OCI-LY7 (cell line): ENCODE measurements around the gene CHGA. TPM values are rescaled to one million over a fixed set of nuclear protein-coding genes. Genes with fewer than 3 reads are reported as not detected.

Experiments used
- BruUV-seq: library from RNA; stranded (reverse); fragments of 400-500 nt; replicated peaks from 2 replicates; lab custom pipeline; 2021; lab: Mats Ljungman, UMichigan
- CTCF ChIA-PET: fragments of 300-600 bp; sonication (Branson Sonifier 250); formaldehyde crosslinking; loops from one replicate; lab custom pipeline; 2022; ENCODE audit warnings: antibody characterized with exemption; ENCODE audit not compliant: unreplicated experiment; lab: Charles Lee
- POLR2A ChIA-PET: fragments of 300-600 bp; sonication (Branson Sonifier 250); formaldehyde crosslinking; loops from one replicate; lab custom pipeline; 2022; ENCODE audit warnings: antibody characterized with exemption; lab: Charles Lee
- DNase-seq: peaks from one replicate; pipeline ENCODE4 v3.0.0-alpha.2; 2015; ENCODE audit warnings: low spot score
- H2AFZ ChIP-seq: fragments of 200-600 bp; sonication (generic), shearing (Covaris generic); 2 replicates; pipeline ENCODE4 v1.6.1; 2014; ENCODE audit warnings: mild to moderate bottlenecking, antibody characterized with exemption, low read length, moderate library complexity
- H3K27ac ChIP-seq: fragments of 200-600 bp; sonication (generic); 2 replicates; pipeline ENCODE4 v1.5.1; 2014; ENCODE audit warnings: mixed run types, low read depth, mild to moderate bottlenecking, moderate library complexity, low read length, inconsistent platforms; ENCODE audit not compliant: poor library complexity, severe bottlenecking
- H3K36me3 ChIP-seq: fragments of 200-600 bp; sonication (generic); 2 replicates; pipeline ENCODE4 v1.6.1; 2014; ENCODE audit warnings: mild to moderate bottlenecking, antibody characterized with exemption, low read length, moderate library complexity, mixed read lengths; ENCODE audit not compliant: insufficient read depth
- H3K4me1 ChIP-seq: fragments of 200-600 bp; sonication (generic); 2 replicates; pipeline ENCODE4 v1.5.1; 2014; ENCODE audit warnings: mild to moderate bottlenecking, low read length; ENCODE audit not compliant: insufficient read depth, poor library complexity, severe bottlenecking
- H3K4me2 ChIP-seq: fragments of 200-600 bp; sonication (generic); 2 replicates; pipeline ENCODE4 v1.6.1; 2014; ENCODE audit warnings: mild to moderate bottlenecking, low read length
- H3K4me3 ChIP-seq: fragments of 200-600 bp; sonication (generic); 2 replicates; pipeline ENCODE4 v1.5.1; 2014; ENCODE audit warnings: mild to moderate bottlenecking, low read depth, low read length; ENCODE audit not compliant: poor library complexity, severe bottlenecking
- H3K79me2 ChIP-seq: fragments of 200-600 bp; sonication (generic); 2 replicates; pipeline ENCODE4 v1.6.1; 2016; ENCODE audit warnings: low read depth, mild to moderate bottlenecking, low read length, moderate library complexity, mixed read lengths; ENCODE audit not compliant: insufficient read depth
- H3K9me2 ChIP-seq: fragments of 200-600 bp; sonication (generic); 2 replicates; pipeline ENCODE4 v1.6.1; 2016; ENCODE audit warnings: mild to moderate bottlenecking, low read length, mixed read lengths; ENCODE audit not compliant: insufficient read depth
- H3K9me3 ChIP-seq: fragments of 200-600 bp; sonication (generic); 2 replicates; pipeline ENCODE4 v1.6.1; 2014; ENCODE audit warnings: mild to moderate bottlenecking, mixed run types, low read length, mixed read lengths
- H4K20me1 ChIP-seq: fragments of 200-600 bp; sonication (generic); 2 replicates; pipeline ENCODE4 v1.6.1; 2014; ENCODE audit warnings: mild to moderate bottlenecking, antibody characterized with exemption, low read length, moderate library complexity, mixed read lengths; ENCODE audit not compliant: insufficient read depth
- EZH2phosphoT487 ChIP-seq: fragments of 200-600 bp; sonication (generic); IDR thresholded peaks from 2 replicates; pipeline ENCODE4 v1.6.1; 2018; ENCODE audit warnings: low read depth, borderline replicate concordance, mild to moderate bottlenecking, mixed run types, antibody characterized with exemption, low read length, moderate library complexity, mixed read lengths
- intact Hi-C: fragments of 100-400 bp; cut with micrococcal nuclease; formaldehyde crosslinking; loops from one replicate; pipeline ENCODE4 v1.10.0; 2022; ENCODE audit not compliant: unreplicated experiment
- total RNA-seq, 2 experiments: library from RNA; depleted of rRNA in 1 of 2; stranded (reverse); fragments of >200 nt in 1 of 2; shearing (Covaris generic) in 1 of 2; gene quantifications; 2 replicates each; pipeline ENCODE4 v1.2.3, GENCODE V29; 2014 to 2022
- TF ChIP-seq, protein P1 (sequence below): fragments of 200-600 bp; sonication (generic); conservative IDR thresholded peaks from 2 replicates; pipeline ENCODE4 v1.5.1; 2014; ENCODE audit warnings: mild to moderate bottlenecking, antibody characterized with exemption, low read length, moderate library complexity, mixed read lengths

The CHGA gene
- total RNA-seq, 2 experiments from 2014 or later: 0.57 TPM; not detected in 1

DNA sequence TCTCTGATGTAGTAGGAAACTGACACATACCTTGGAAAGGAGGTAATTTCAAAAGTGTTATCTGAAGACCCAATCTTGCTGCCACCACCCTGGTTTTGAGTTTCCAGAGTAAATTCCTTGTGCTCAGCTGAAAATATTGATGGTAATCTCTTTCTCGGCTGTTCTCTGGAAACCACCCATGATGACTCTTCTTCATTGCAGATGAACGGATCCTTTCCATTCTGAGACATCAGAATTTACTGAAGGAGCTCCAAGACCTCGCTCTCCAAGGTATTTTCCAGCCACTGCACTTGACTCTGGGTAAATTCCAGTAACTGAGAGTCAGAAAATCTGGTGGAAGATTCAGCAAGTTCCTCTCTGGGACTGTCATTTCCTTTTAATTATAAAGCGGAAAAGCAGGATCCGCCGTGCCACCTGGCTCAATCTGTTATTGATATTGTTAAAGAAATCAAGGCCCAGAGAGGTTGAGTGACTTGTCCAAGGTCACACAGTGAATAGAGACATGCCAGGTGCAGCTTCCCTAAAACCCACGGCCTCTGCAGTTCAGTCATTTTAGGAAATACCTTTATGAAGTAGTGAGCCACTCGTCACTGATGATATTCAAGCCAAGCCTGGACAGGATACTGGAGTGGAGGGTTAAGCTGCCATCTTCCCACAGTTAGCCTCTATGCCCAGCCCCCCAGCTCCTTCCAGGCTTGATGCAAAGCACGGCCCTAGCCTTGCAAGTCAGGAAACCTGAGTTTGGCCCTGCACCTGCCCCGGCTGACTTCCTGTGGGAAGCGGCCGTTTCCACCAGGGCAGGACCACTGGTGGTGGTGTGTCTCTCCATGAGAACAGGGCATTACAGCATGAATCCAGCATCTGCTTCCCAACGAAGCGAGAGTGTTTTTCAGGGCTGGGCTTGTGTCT, 4.7 kb downstream of the CHGA start:
- no TSS peak for BruUV-seq
- H3K27ac ChIP-seq: no peak overlapping the region
- H3K4me2 ChIP-seq: peak overlapping the region; percentile 30
- no peaks in the 10 kb centered on the region for H3K9me2 ChIP-seq
- H3K9me3 ChIP-seq: no peaks in the 10 kb centered on the region
- TF ChIP-seq, protein P1, sequence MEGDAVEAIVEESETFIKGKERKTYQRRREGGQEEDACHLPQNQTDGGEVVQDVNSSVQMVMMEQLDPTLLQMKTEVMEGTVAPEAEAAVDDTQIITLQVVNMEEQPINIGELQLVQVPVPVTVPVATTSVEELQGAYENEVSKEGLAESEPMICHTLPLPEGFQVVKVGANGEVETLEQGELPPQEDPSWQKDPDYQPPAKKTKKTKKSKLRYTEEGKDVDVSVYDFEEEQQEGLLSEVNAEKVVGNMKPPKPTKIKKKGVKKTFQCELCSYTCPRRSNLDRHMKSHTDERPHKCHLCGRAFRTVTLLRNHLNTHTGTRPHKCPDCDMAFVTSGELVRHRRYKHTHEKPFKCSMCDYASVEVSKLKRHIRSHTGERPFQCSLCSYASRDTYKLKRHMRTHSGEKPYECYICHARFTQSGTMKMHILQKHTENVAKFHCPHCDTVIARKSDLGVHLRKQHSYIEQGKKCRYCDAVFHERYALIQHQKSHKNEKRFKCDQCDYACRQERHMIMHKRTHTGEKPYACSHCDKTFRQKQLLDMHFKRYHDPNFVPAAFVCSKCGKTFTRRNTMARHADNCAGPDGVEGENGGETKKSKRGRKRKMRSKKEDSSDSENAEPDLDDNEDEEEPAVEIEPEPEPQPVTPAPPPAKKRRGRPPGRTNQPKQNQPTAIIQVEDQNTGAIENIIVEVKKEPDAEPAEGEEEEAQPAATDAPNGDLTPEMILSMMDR: no peak
- TF ChIP-seq EZH2phosphoT487: no peak
- H4K20me1 ChIP-seq: no peaks in the 10 kb centered on the region
- H3K36me3 ChIP-seq: no peaks in the 10 kb centered on the region
- no peak overlapping the region for H2AFZ ChIP-seq
- CTCF ChIA-PET: no interaction called here
- DNase-seq: peak; percentile 21
- H3K4me1 ChIP-seq: peaks cover 50% of the 10 kb centered on the region
- POLR2A ChIA-PET: no interaction called here
- intact Hi-C loops: no loop called here
- H3K4me3 ChIP-seq: no peak overlapping the region
- no peaks in the 10 kb centered on the region for H3K79me2 ChIP-seq

DNA sequence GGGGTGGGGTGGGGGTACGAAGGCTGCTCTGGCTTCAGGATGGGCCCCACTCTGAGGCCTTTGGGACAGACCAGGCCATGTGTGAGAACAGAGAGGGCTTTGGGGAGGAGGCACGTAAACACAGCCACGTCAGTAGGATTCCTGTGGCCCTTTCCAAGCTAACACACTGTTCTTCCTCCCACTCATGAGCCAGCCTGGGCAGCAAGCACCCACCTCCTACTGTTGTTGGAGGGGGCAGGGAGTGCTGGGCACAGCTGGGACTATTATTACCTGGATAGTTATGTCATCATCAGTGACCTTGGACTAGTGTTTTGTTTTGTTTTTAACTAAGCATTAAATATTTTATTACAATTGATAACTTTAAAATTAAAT, 5.3 kb downstream of the CHGA start:
- Histone ChIP-seq H2AFZ (no peak overlapping the region), H3K9me3 (no peaks in the 10 kb centered on the region), H3K4me3 (no peak overlapping the region), H3K27ac (no peak overlapping the region), H4K20me1 (no peaks in the 10 kb centered on the region), H3K9me2 (no peaks in the 10 kb centered on the region), H3K36me3 (no peaks in the 10 kb centered on the region), H3K4me1 (peaks cover 47% of the 10 kb centered on the region), H3K79me2 (no peaks in the 10 kb centered on the region), H3K4me2 (peak overlapping the region; percentile 30)
- no peak for DNase-seq
- intact Hi-C loops: no loop called here
- ChIA-PET CTCF (no interaction called here), POLR2A (no interaction called here)
- BruUV-seq: no TSS peak
- no peak for TF ChIP-seq EZH2phosphoT487
- TF ChIP-seq, protein P1: no peak
